T-helper 2 cell (primary cell): ENCODE data around the gene AGTRAP.
A peak's percentile ranks its signal among the peaks of the same experiment; 100 is the strongest.

ENCODE experiments used
- DNase-seq, 5 experiments: peaks; one replicate each; pipeline versions ENCODE4 v3.0.0 to v3.0.0-alpha.2; 2012 to 2022
- total RNA-seq, 2 donors: gene quantifications; one replicate each; lab custom pipeline; 2026; lab: John Stamatoyannopoulos, UW

AGTRAP gene, protein sequence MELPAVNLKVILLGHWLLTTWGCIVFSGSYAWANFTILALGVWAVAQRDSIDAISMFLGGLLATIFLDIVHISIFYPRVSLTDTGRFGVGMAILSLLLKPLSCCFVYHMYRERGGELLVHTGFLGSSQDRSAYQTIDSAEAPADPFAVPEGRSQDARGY
- 14.6 to 15.9 reads per million in 2 donors for total RNA-seq

DNA sequence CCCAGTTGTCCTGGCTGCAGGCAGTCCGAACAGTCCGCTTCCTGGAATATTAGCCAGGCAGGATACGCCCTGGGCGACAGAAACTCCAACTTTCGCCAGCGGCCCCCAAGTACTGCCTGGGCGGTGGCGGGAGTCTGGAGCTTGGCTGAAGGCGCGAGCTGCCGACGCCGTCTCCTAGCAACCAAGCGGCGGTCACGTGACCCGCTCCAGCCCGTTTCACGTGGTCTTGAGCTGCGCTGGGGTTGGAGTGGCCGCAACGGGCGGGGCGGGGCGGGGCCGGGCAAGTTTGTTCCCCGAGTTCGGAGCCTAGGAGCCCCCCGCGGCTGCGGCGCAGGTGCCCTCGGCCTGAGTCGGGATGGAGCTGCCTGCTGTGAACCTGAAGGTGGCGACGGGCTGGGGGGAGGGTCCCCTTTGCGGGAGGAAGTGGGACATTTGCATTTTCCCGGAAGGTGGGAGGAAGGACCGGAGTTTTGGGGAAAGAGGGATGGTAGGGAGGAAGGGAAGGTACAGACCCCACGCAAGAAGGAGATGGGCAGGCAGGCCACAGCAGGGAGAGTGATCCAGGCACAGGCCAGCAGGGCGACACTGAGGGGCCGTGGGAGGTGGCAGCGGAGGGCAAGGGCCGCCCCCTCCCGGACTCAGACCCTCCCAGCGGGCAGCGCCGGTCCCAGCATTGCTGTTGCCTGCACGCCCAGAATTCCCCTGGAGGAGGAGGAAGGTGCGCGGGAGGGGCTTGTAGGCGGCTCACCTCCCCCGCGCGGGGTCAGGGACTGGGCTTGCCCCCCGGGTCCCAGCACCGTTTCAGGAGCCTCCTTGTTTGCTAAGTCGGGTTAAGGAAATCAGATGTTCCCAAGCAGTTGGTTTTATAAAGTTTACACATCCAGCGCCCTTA, at the start of gene AGTRAP:
TSS of gene AGTRAP (plus strand) at position 283 of the 892 bp plus-strand sequence. CDS start at position 356, 73 bp downstream.
- DNase-seq: peak; percentile 70 to 91 (median 81)

DNA sequence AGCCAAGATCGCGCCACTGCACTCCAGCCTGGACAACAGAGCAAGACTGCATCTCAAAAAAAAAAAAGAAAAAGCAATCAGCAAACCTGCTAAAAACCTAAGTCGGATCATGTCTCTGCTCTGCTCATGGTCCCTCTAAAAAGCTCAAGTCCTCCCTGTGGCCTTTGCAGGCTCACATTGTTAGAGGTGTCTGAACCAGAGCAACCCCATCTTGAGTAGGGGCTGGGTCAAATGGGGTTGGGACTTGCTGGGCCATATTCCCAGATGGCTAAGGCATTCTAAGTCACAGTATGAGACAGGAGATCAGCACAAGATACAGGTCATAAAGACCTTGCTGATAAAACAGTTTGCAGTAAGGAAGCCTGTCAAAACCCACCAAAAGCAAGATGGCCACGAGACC, 47.4 kb upstream of the AGTRAP start:
- DNase-seq: no peak

DNA sequence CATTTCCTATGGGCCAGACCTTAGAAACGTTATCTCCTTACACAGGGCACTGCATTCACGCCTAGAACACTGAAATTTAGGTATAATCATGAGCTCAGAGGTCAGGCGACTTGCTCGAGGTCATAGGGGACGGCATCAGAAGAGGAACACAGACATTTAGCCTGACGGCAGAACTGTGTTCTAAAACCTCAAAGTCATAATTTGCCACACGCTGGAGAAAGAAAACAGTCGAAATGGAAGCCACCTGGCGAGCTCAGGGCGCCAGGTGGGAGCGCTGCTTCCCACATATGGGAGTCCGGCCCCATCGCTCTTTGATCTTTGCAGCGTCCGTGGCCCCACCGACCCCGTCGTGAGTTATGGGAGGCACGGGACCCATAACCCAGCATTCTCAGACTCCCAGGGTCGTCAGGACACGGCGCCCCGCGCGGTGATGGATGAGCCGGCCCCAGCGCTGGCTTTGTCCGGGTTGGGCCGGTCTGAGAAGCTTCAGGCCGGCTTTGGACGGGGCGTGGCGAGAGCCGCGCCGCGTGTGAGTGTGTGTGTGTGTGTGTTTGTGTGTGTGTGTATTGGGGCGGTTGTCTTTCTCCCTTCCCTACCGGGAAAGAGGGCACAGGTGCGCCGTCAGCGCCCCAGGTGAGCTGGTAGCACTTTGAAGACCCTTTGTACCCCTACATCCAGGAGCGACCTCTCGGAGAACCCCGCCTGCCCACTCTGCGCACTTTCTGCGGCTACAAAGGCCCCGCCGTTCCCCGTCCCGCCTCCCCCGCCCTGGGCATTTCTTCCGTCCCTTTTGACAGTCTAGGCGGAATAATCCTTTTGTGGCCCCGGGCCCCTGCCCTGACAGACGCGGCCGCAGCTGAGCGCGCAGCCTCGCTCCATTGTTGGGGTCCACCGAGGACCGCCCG, 45.3 kb upstream of the AGTRAP start:
- no peak for DNase-seq

DNA sequence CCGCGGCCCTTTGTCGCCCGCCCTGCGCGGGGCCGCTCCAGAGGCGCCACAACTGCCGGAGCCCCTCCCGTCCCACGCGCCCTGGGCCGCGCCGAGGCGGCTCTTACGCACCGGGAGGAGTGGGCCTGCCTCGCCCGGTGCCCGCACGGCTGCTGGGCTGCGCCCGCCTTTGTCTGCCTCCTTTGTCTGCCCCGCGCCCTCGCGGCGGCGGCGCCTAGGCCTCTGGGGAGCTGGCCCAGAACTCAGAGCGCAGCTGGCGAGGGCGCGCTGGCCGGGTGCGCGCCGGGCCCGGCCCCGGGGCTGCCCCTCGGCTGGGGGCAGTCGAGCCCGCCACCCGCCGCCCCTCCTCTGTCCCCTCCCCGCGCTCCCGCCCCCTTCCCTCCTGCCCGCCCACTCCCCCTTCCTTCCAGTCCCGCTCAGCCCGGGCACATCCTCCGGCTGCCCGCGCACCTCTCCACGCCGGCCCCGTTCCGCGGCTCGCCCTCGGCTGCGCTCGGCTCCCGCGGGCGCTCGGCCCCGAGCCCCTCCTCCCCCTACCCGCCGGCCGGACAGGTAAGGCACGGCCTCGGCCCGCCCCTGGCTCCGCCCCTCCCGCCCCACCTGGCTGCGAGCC, 44.5 kb upstream of the AGTRAP start, which contains the start of gene DRAXIN:
TSS of gene DRAXIN (plus strand) at position 409 of the 613 bp plus-strand sequence. CDS start 14,549 bp downstream, outside the sequence.
- DNase-seq: peak in 1 of 5 experiments; percentile 18

DNA sequence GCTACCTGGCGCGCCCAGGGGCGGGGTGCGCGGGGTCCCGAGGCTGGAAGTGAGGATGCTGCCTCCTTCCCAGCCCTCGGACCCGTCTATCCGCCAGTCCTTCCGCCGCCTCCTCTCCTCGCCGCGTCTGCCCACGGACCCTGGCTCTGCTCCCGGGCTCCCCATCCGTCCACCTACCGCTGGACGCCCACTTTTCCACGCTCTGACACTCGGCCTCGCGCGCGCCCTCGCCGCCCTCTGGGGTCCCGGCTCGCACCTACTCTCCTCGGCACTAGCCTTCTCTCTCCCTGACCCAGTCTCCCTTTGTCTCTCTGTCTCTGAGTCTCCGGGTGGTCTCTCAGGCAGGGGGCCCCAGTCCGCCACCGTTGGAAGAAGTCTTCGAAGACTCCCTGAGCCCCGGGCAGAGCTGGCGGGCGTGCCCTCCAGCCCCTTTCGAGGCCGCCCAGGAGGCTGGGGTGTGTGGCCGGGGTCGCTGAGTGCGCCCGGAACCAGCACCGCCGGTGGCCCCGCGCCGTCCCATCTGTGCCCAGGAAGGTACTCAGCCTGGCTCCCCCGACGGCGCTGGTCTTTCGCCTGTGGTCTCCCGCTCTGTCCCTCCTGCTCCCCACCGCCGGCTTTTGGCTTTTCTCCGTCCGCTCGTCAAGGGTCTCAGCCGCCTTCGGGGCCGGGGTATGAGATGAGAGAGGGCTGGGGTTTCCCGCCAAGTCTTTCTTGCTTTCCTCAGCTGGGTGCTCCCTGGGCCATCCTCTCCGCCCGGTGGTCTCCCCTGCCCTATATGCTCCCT, 43.8 kb upstream of the AGTRAP start:
- DNase-seq: no peak

DNA sequence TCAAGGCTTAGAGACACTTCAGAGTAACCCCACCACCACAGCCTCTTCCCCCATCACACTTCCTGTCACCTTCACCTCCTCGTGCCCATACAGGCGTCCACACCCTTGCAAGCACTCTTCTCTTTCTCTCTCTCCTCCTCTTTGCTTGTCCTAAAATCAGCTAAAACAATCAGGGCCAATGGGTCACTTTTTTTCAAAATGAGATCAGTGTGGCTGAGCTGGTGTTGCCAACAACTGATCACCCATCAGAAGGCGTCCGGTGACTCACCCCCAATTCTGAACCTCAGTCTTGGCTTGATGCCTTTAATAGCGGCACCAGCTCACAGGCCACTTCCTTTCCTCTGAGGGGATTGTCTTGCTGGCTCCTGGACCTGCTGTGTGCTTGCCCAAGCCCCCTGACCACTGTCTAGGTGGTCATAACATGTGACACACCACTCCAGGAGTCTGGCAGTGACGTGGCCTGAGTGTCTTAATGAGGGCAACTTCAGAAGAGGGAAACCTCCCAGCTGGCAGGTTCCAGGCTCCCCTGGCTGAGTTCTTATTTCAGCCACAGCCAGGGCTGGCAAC, 42.8 kb upstream of the AGTRAP start:
- DNase-seq: peak in 2 of 5 experiments; percentile 26 to 49

DNA sequence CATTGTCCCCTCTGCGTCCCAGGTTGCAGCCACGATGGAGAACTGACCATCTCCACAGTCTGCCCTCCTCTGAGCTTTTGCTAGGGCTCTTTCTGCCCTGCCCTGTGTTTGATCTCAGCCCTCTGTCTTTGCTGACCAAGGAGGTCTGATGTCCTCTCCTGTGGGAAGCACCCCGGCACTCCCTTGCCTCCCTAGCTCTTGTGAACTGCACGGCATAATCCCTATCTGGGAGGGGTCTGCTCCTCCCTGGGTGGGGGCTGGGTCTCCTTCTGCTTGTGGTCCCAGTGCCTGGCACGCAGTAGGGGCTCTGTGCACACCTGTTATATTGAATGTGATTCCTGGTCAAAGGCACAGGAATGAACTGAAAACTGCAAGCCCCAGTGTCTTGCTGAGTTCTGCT, 42.0 kb upstream of the AGTRAP start:
- DNase-seq: no peak

DNA sequence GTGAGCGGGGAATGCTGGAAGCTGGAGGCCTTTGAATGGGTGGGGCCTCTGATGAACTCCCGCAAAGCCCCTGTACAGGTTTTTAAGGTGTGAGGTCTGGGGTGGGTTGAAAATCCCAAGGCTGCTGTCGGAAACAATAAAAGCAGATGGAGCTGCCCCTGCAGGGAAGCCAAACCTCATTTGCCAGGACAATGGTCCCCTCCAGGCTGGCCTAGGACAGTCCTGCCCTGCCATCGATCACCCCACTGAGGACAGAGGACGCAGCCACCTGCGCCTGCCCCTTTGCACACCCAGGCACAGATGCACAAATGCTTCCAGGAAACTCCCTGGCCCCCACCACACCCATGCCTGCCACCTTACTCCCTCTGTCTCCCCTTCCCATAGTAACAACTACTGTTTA, 40.1 kb upstream of the AGTRAP start:
- no peak for DNase-seq

DNA sequence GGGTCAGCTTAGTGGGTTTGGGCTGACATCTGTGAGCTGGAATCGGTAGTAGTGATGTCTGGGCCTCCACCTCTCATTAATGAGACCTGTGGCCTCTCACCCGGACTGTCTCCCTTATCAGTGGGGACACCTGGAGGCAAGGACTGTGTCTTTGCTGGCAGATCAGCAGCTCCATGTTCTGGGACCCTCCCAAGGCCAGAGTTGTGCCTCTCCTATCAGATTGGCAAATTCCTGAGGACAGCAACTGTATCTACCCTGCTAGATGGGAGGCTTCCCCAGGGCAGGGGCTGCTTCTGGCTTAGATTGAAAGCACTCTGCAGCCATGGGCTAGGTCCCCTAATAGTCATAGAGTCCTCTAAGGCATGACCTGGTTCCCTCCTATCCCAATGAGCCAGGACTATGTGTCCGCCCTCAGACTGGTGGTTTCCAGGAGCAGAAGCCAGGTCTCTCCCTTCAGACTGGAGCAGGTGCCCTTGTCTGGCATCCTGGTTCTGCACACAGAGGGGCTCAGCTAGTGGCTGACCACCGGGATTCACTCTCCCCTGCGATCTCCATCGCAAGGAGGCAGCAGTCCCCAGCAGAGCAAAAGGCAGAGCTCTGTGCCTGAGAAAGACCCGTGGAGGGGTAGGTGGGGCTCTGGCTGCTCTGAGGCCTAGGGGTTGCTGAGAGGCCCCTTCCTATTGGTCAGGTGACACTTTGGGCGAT, 38.6 kb upstream of the AGTRAP start:
- no peak for DNase-seq

DNA sequence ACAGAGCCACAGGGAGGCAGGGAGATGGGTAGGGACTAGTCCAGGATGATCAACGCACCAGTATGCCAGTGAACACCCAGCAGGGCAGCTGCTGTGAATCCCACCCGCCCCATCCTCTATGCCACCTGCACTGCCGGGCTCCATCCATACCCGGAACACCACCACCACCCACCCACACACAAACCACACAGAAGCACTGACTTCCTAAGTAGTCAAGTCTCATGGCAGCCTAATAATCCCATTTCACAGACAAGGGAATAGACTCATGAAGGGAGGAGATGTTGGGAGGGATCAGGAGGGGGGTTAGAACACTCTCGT, 38.1 kb upstream of the AGTRAP start:
- DNase-seq: no peak

DNA sequence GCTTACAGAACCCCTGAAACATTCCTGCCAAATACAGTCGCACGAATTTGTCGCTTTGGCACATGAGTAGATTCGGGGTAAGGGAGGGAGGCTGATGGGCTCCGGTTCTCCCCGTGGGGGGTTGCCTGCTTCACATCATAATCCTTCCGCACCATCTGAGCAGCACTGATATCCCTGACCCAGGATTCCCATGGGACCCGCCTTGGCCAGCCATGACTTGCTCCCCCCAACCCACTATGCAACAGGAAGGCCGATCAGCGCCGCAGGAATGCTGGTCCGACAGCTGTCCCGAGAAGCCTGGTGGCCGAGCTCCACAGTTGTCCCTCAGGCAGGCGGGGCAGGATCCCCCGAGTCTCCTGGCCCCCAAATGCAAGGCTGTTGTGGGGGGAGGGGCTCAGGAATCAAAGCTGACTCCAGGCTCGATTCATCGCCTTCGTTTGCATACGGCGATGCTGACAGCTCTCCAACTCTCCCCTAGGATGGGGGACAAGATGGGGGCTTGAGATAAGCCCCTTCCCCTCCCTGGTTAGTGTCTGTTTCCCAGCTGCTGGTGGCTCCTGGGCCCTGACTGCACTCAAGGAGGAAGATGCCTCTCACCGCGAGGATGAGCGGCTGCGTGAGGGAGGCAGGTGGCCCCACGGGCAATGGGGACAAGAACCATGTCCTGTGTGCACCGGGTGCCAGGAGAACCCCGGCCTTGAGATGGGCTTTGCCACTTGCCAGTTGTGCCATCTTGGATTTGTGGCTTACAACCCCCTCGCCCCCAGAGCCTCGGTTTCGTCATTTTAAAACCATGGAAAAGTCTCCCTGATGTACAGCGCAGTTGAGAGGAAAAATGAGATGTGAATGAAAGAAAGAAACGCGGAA, 35.1 kb upstream of the AGTRAP start:
- DNase-seq: no peak

DNA sequence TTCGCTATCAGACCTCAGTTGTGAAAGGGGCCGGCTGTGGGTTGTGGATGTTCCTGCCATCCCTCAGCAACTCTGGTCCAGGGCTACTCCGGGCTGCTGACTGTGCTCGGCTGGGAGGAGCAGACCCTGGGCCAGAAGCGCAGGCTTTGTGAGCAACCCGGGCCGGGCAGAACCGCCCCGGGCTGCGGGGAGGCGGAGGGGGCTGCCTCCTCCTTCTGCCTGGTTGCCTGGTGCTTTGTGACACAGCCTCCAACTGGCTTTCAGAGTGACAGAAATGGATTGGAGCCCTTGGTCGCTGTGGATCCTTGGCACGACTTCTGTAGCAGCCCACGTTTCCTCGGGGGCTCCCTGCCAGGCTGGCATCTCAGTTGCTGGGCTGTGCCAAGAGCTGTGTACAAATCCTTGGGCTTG, 34.4 kb upstream of the AGTRAP start:
- DNase-seq: no peak

DNA sequence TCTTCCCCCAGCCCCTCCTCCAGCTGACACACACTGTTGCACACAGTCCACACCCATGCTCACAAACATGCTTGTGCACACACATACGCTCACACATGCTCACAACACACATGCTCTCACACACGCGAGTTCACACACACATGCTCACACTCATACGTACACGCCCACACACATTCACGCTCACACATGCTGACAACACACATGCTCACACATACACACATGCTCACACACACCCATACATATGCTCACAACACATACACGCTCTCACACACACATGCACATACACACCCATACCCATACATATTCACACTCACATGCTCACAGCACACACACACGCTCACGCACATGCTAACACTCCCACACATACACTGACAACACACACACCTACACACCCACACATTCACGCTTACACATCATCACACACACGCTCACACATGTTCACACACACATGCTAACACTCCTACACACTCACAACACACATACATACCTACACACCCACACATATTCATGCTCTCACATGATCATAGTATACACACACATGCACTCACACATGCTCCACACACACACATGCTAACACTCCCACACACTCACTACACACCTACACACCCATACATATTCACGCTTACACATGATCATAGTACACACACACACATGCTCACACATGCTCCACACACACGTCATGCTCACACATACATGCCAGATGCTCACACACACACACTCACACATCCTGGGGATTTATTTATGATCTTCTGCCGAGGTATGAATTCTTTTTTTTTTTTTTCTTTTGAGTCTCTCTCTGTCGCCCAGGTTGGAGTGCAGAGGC, 33.7 kb upstream of the AGTRAP start:
- DNase-seq: no peak

DNA sequence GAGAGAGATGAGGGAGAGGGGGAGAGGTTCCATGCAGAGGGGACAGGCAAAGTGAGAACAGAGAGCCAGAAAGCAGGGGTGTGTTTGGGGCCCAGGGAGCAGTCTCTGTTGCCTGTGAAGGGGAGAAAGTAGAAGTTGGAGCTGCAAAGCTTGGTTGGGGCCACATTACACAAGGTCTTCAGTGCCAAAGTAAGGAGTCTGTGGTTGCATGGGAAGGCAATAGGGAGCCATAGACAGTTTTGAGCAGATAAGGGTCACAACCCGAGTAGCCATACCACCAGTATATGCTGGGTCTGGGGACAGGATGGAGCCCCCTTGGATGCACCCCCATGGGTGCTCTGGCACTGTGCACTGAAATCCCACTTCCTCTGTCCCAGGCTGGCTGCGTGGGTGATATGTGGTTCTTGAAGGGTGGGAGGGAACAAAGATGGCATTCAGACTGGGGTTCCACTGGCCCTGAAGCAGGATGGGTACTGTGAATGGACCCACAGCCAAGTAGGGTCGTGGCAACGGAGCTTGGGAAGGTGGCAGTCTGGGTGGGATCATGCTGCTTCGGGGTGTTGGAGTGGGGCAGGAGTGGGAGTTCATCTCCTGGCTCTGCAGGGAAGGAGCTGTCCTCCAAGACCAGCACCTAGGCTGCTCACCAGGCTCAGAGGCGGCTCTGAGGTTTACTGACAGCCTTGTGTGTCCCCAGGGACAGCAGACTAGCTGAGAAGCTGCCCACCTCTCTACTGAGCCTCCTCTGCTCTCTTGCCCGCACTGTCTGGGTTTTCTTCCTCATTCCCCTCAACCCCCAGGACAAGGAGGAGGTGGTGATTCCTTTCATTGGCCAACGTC, 32.4 kb upstream of the AGTRAP start:
- DNase-seq: no peak

DNA sequence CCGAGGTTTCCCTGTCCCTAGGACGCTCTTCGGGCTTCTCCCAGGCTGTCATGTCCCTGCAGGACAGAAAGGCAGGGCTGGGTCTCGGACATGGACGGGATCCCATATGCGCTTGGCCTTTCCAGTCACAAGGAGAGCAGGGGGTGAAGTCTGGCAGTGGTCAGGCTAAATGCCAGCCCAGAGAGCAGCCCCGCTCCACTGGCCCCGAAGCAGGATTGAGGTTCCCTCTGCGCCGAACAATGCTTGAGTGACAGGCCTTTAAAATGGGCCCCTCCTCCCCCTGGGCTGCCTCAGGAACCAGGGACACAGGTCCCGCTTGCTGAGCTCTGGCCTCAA, 31.8 kb upstream of the AGTRAP start:
- no peak for DNase-seq

DNA sequence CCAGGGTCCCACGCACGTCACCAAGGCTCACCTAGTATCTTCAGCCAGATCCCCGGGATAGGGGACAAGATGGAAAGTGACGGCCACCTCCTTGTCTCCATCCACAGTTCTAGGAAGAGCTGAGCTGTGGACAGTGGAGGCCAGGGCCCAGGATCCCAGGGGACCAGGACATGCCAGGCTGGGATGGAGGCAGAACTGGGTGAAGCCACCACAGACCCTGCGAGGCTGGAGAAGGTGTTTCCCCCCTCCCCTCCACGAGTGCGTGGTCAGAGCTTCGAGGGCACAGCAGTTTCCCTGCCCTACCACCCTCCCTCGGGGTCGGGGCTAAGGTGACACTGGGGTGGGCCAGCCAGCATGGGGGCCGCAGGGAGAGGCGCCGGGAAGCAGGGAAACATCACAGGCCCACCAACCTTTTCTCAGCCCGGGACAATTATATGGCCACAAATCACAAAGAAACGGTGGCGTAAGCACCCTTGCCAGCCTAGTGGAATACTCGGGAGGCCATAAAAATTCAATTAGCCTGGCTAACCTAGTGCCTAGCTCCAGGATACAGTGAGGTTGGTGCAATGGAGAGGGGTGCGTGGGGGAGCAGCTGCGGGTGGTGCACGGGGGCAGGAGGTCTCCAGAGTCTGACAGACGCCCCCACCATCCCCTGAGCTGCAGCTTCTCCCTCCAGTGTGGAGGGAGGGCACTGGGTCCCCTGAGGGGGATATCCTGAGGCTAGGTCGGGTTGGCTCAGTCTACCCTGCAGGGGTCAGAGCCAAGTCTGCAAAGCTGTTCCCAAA, 31.1 kb upstream of the AGTRAP start:
- DNase-seq: no peak

DNA sequence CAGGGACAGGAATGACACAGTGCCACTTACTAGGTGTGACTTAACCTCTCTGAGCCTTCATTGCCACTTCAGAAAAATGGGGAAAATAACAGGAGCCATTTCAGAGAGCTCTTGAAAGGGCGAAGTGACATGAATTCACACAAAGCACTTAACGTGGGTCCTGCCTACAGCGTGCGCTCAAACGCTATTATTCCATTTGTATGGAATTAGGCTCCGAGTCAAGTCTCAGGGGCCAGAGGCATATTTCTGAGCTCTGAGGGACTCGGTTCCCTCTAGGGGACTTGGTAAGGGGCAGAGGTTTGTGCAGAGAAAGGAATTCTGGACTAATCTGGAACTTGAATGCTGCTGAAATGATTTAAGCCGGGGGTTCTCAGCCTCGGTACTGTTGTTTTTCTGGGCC, 30.3 kb upstream of the AGTRAP start:
- no peak for DNase-seq
